Measurements from ENCODE around the gene RNF121. TPM values are rescaled to one million over a fixed set of nuclear protein-coding genes. Genes with fewer than 3 reads are reported as not detected.

Gene RNF121
- total RNA-seq, 1 donor from 2014 or later, result 55.4 TPM

GRCh38 chr11:72014761-72015320, 86.0 kb downstream of the RNF121 start:
- peaks cover 51% of the 10 kb centered on the region for H3K36me3 Mint-ChIP-seq
- no peaks in the 10 kb centered on the region for H3K27me3 Mint-ChIP-seq (ENCODE audit: low read depth)
- TF ChIP-seq, protein P1, sequence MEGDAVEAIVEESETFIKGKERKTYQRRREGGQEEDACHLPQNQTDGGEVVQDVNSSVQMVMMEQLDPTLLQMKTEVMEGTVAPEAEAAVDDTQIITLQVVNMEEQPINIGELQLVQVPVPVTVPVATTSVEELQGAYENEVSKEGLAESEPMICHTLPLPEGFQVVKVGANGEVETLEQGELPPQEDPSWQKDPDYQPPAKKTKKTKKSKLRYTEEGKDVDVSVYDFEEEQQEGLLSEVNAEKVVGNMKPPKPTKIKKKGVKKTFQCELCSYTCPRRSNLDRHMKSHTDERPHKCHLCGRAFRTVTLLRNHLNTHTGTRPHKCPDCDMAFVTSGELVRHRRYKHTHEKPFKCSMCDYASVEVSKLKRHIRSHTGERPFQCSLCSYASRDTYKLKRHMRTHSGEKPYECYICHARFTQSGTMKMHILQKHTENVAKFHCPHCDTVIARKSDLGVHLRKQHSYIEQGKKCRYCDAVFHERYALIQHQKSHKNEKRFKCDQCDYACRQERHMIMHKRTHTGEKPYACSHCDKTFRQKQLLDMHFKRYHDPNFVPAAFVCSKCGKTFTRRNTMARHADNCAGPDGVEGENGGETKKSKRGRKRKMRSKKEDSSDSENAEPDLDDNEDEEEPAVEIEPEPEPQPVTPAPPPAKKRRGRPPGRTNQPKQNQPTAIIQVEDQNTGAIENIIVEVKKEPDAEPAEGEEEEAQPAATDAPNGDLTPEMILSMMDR (IDR thresholded peaks at IDR 0.05; ENCODE audit: unreplicated experiment), result no peak
- no peak overlapping the region for H3K27ac Mint-ChIP-seq
- H3K4me1 Mint-ChIP-seq, result no peaks in the 10 kb centered on the region
- H3K9me3 Mint-ChIP-seq, result no peaks in the 10 kb centered on the region
- no peak for DNase-seq (ENCODE audit: low spot score in 2 of 2, unreplicated experiment in 2 of 2)
- no peak overlapping the region for H3K4me3 Mint-ChIP-seq

- Mint-ChIP-seq H3K4me1 (no peaks in the 10 kb centered on the region), H3K27ac (no peak overlapping the region), H3K27me3 (ENCODE audit: low read depth) (no peaks in the 10 kb centered on the region), H3K4me3 (no peak overlapping the region), H3K9me3 (no peaks in the 10 kb centered on the region), H3K36me3 (peaks cover 57% of the 10 kb centered on the region)
- TF ChIP-seq, protein P1 (IDR thresholded peaks at IDR 0.05; ENCODE audit: unreplicated experiment), result peak; percentile 13
- peak in 1 of 2 experiments; percentile 57 for DNase-seq (ENCODE audit: low spot score in 2 of 2, unreplicated experiment in 2 of 2)
These were observed 86.7 kb downstream of the RNF121 start for GRCh38 chr11:72015511-72016061.

DNA sequence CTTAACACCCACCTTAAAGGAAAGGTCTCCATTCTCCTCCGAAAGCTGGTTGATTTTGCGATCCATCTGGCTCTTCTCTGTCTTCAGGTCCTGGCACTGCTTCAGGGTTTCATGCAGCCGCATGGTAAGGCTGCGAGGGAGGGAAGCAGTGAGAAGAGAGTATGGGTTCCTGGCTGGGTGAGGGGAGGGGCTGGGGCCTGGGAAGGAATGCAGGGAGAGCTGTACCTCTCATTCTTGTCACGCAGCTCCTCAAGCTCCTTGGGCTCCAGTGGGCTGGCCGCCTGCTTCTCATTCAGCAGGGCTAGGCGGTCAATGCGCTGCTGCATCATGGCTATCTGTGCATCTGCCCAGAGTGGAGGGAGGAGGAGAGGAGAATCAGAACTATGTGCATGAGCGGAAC, 89.3 kb downstream of the RNF121 start:
- Mint-ChIP-seq H3K36me3 (peaks cover 67% of the 10 kb centered on the region), H3K4me1 (no peaks in the 10 kb centered on the region), H3K9me3 (no peaks in the 10 kb centered on the region), H3K4me3 (no peak overlapping the region), H3K27ac (no peak overlapping the region), H3K27me3 (ENCODE audit: low read depth) (no peaks in the 10 kb centered on the region)
- no peak for DNase-seq (ENCODE audit: low spot score in 2 of 2, unreplicated experiment in 2 of 2)
- TF ChIP-seq, protein P1 (IDR thresholded peaks at IDR 0.05; ENCODE audit: unreplicated experiment), result no peak

GRCh38 chr11:72023335-72023734, 94.5 kb downstream of the RNF121 start:
- Mint-ChIP-seq H3K9me3 (no peaks in the 10 kb centered on the region), H3K36me3 (peaks cover 36% of the 10 kb centered on the region), H3K4me1 (peaks cover 4% of the 10 kb centered on the region), H3K4me3 (no peak overlapping the region), H3K27me3 (ENCODE audit: low read depth) (no peaks in the 10 kb centered on the region), H3K27ac (no peak overlapping the region)
- DNase-seq (ENCODE audit: low spot score in 2 of 2, unreplicated experiment in 2 of 2), result no peak
- TF ChIP-seq, protein P1 (IDR thresholded peaks at IDR 0.05; ENCODE audit: unreplicated experiment), result no peak

DNA sequence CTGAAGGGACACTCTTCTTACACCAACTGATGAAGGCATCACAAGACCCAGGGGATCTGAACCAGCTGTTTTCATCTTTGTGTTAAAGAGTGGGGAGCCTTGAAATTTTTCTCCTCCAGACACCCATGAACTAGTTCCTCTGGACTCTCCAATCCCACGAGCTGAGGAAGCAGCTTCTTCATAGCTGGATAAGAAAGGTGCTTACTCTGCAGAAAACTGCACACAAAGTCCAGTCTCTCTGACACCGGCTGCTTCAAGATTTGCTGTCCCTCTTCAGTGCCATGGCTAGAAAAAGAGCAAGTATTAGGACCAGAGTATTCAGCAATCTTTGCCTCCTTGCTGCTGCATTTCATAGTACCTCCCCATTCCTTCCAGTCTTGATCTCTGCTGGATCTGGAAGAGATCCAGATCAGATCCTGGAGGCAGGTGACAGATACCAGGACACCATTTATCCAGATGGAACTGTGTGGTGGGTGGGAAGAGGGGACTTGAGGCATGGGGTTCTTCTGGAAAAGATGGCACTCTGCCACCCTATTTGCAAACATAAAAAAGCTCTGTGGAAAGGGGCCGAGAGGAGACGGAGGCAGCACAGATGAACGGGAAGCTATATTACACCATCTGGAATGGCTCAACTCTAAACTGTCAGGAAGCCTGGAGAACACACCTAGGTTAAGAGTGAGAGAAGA, 95.4 kb downstream of the RNF121 start:
- TF ChIP-seq, protein P1 (IDR thresholded peaks at IDR 0.05; ENCODE audit: unreplicated experiment), result no peak
- no peak overlapping the region for H3K4me3 Mint-ChIP-seq
- H3K36me3 Mint-ChIP-seq, result peaks cover 29% of the 10 kb centered on the region
- H3K27ac Mint-ChIP-seq, result peak overlapping the region; percentile 34
- DNase-seq (ENCODE audit: low spot score in 2 of 2, unreplicated experiment in 2 of 2), result no peak
- no peaks in the 10 kb centered on the region for H3K9me3 Mint-ChIP-seq
- H3K4me1 Mint-ChIP-seq, result peaks cover 4% of the 10 kb centered on the region
- no peaks in the 10 kb centered on the region for H3K27me3 Mint-ChIP-seq (ENCODE audit: low read depth)

Data from mesothelial cell of epicardium (in vitro differentiated cells).